Upper lobe of left lung (tissue), 6 donors: ENCODE results near the gene PPFIA3. TPM values are rescaled to one million over a fixed set of nuclear protein-coding genes. Genes with fewer than 3 reads are reported as not detected.

Source experiments
- ATAC-seq, 2 donors: fragments of 200-7000 bp; cut with Tn5 transposase; one replicate each; pipeline ENCODE4 v1.9.1; 2022; ENCODE audit warnings: mild to moderate bottlenecking in 2 of 2, moderate library complexity in 2 of 2; ENCODE audit not compliant: low FRiP score in 2 of 2
- DNase-seq, 2 donors: peaks; one replicate each; pipeline ENCODE4 v3.0.0-alpha.2; 2019 to 2020
- H3K27ac ChIP-seq, 4 donors: fragments of 200-600 bp; sonication (generic); one replicate each; pipeline ENCODE4 v1.5.1; 2016 to 2019
- H3K27me3 ChIP-seq, 4 donors: fragments of 200-600 bp; sonication (generic); one replicate each; pipeline ENCODE4 v1.5.1; 2017 to 2019
- H3K36me3 ChIP-seq, 4 donors: fragments of 200-600 bp; sonication (generic); one replicate each; pipeline ENCODE4 v1.5.1; 2016 to 2019
- H3K4me1 ChIP-seq, 4 donors: fragments of 200-600 bp; sonication (generic); one replicate each; pipeline ENCODE4 v1.5.1; 2018 to 2019
- H3K4me3 ChIP-seq, 4 donors: fragments of 200-600 bp; sonication (generic); one replicate each; pipeline ENCODE4 v1.5.1; 2017 to 2019; ENCODE audit warnings: mild to moderate bottlenecking in 2 of 4, moderate library complexity in 1 of 4
- H3K9me3 ChIP-seq, 4 donors: fragments of 200-600 bp; sonication (generic); one replicate each; pipeline ENCODE4 v1.5.1; 2018 to 2019
- CTCF ChIP-seq, 6 experiments: fragments of 450-650 bp in 4 of 6; fragments of 200-600 bp in 2 of 6; sonication (generic) in 2 of 6; IDR thresholded peaks; one replicate each; pipeline ENCODE4 v1.5.1; 2016 to 2019; ENCODE audit warnings: antibody characterized with exemption in 6 of 6
- EP300 ChIP-seq, 4 donors: sonication (generic); formaldehyde crosslinking; IDR thresholded peaks; one replicate each; pipeline ENCODE4 v1.5.1; 2017; ENCODE audit warnings: antibody characterized with exemption in 4 of 4, control low read depth in 2 of 4
- POLR2A ChIP-seq, 4 donors: fragments of 450-650 bp; IDR thresholded peaks; one replicate each; pipeline ENCODE4 v1.5.1; 2016 to 2017; ENCODE audit warnings: antibody characterized with exemption in 4 of 4, mild to moderate bottlenecking in 2 of 4
- POLR2AphosphoS5 ChIP-seq, 2 donors: sonication (generic); formaldehyde crosslinking; IDR thresholded peaks; one replicate each; pipeline ENCODE4 v1.5.1; 2017; ENCODE audit warnings: antibody characterized with exemption in 2 of 2
- WGBS, 2 donors: methylation state at CpG; one replicate each; pipeline ENCODE4 v1.1.5; 2017 to 2018; 5-methylcytosine and 5-hydroxymethylcytosine counted together
- total RNA-seq, 6 donors: library from RNA; depleted of rRNA in 4 of 6; stranded (reverse); fragments of >200 nt in 4 of 6; gene quantifications; one replicate each; pipeline versions ENCODE4 v1.1.0 to v1.2.1, GENCODE V29; 2016 to 2021
- donor health status: DM: no; HTN: no; CAD: no; lungs with moderate emphysema.
- donor health status: DM: no; HTN: yes; CAD: no; lungs with severe emphysema.

PPFIA3 gene
- total RNA-seq, 6 donors from 2014 or later: 2.4 to 11.5 (median 5.9) TPM

- ATAC-seq: no peak
- WGBS, 2 donors: 88 to 96% methylated on average over 4 to 8 of the region's 8 CpGs
- peaks cover 9 to 50% (median 43%) of the 10 kb centered on the region in 4 donors for H3K36me3 ChIP-seq
Observed at GRCh38 chr19:49109569-49110233, 9.6 kb upstream of the PPFIA3 start.

GRCh38 chr19:49110567-49110966 is 8.8 kb upstream of the PPFIA3 start:
- no peak for DNase-seq
- ATAC-seq: no peak

More at GRCh38 chr19:49109569-49110233, 9.6 kb upstream of the PPFIA3 start:
- TF ChIP-seq EP300 (IDR thresholded peaks at IDR 0.05): no peak
- TF ChIP-seq POLR2A (IDR thresholded peaks at IDR 0.05): no peak
- TF ChIP-seq POLR2AphosphoS5 (IDR thresholded peaks at IDR 0.05): no peak
- TF ChIP-seq CTCF (IDR thresholded peaks at IDR 0.05): no peak
- Histone ChIP-seq H3K27ac (no peak overlapping the region), H3K4me1 (peaks cover 7 to 11% (median 9%) of the 10 kb centered on the region in 4 donors), H3K4me3 (no peak overlapping the region), H3K27me3 (no peaks in the 10 kb centered on the region), H3K9me3 (no peaks in the 10 kb centered on the region)
- DNase-seq: no peak

GRCh38 chr19:49111218-49111998 is 7.9 kb upstream of the PPFIA3 start:
- 77 to 81% methylated on average over 11 of the region's 11 CpGs for WGBS, 2 donors
- Histone ChIP-seq H3K4me3 (no peak overlapping the region), H3K27ac (no peak overlapping the region), H3K4me1 (peaks cover 7 to 19% (median 15%) of the 10 kb centered on the region in 4 donors), H3K27me3 (no peaks in the 10 kb centered on the region), H3K9me3 (no peaks in the 10 kb centered on the region), H3K36me3 (peaks cover 9 to 33% (median 25%) of the 10 kb centered on the region in 4 donors)
- ATAC-seq: no peak
- TF ChIP-seq POLR2A (IDR thresholded peaks at IDR 0.05) (no peak), POLR2AphosphoS5 (IDR thresholded peaks at IDR 0.05) (no peak), EP300 (IDR thresholded peaks at IDR 0.05) (no peak), CTCF (IDR thresholded peaks at IDR 0.05) (no peak)
- no peak for DNase-seq

More at GRCh38 chr19:49110567-49110966, 8.8 kb upstream of the PPFIA3 start:
- no peaks in the 10 kb centered on the region for H3K27me3 ChIP-seq
- peaks cover 7 to 19% (median 14%) of the 10 kb centered on the region in 4 donors for H3K4me1 ChIP-seq
- 40 to 50% methylated on average over 3 of the region's 3 CpGs for WGBS, 2 donors
- H3K36me3 ChIP-seq: peaks cover 9 to 42% (median 34%) of the 10 kb centered on the region in 4 donors
- H3K27ac ChIP-seq: no peak overlapping the region
- TF ChIP-seq POLR2A (IDR thresholded peaks at IDR 0.05): no peak
- TF ChIP-seq CTCF (IDR thresholded peaks at IDR 0.05): no peak
- TF ChIP-seq EP300 (IDR thresholded peaks at IDR 0.05): no peak
- TF ChIP-seq POLR2AphosphoS5 (IDR thresholded peaks at IDR 0.05): no peak
- no peaks in the 10 kb centered on the region for H3K9me3 ChIP-seq
- no peak overlapping the region for H3K4me3 ChIP-seq

- ATAC-seq: peak; percentile 72 to 82
- Histone ChIP-seq H3K36me3 (peaks cover 0 to 7% (median under 1%) of the 10 kb centered on the region in 4 donors), H3K4me3 (peak within 1 kb of the TSS; percentile 70 to 99 (median 86)), H3K27me3 (no peaks in the 10 kb centered on the region), H3K4me1 (peaks cover 20 to 33% (median 27%) of the 10 kb centered on the region in 4 donors), H3K9me3 (no peaks in the 10 kb centered on the region), H3K27ac (peak within 1 kb of the TSS; percentile 69 to 88 (median 74))
- peak; percentile 70 to 96 for DNase-seq
- WGBS, 2 donors: 0 to 1% methylated on average over 41 to 50 of the region's 66 CpGs
- peak; percentile 49 to 85 (median 74) for TF ChIP-seq CTCF (IDR thresholded peaks at IDR 0.05)
- no peak for TF ChIP-seq EP300 (IDR thresholded peaks at IDR 0.05)
- TF ChIP-seq POLR2A (IDR thresholded peaks at IDR 0.05): peak in 1 of 4 donors; percentile 50
- peak in 1 of 2 donors; percentile 12 for TF ChIP-seq POLR2AphosphoS5 (IDR thresholded peaks at IDR 0.05)
Observed at GRCh38 chr19:49113762-49114629, 5.3 kb upstream of the PPFIA3 start, which contains the start of gene LIN7B. LIN7B (plus strand) TSS chr19:49114370; CDS start chr19:49114405, 35 bp downstream.
